Neural progenitor cell (in vitro differentiated cells): Measurements from ENCODE around the gene LAMC1. TPM values are rescaled to one million over a fixed set of nuclear protein-coding genes. Genes with fewer than 3 reads are reported as not detected.

Experiments
- DNase-seq: peaks from one replicate; pipeline ENCODE4 v3.0.0-alpha.2; 2016; ENCODE audit warnings: low spot score
- H2AFZ ChIP-seq: fragments of 200-600 bp; sonication (generic); replicated peaks from 2 replicates; pipeline ENCODE4 v1.6.1; 2016; ENCODE audit warnings: antibody characterized with exemption
- H3F3A ChIP-seq: fragments of 200-600 bp; sonication (generic); 2 replicates; pipeline ENCODE4 v1.6.1; 2016; ENCODE audit warnings: antibody characterized with exemption, low read depth
- H3K27ac ChIP-seq: fragments of 200-600 bp; sonication (generic); 2 replicates; pipeline ENCODE4 v1.5.1; 2016; ENCODE audit warnings: mild to moderate bottlenecking
- H3K27me3 ChIP-seq: fragments of 200-600 bp; sonication (generic); 2 replicates; pipeline ENCODE4 v1.6.1; 2016; ENCODE audit warnings: mild to moderate bottlenecking, moderate library complexity
- H3K36me3 ChIP-seq: fragments of 200-600 bp; sonication (generic); 2 replicates; pipeline ENCODE4 v1.5.1; 2016
- H3K4me1 ChIP-seq: fragments of 200-600 bp; sonication (generic); 2 replicates; pipeline ENCODE4 v1.6.1; 2016; ENCODE audit warnings: mixed run types
- H3K4me2 ChIP-seq: fragments of 200-600 bp; sonication (generic); 2 replicates; pipeline ENCODE4 v1.6.1; 2016
- H3K4me3 ChIP-seq: fragments of 200-600 bp; sonication (generic); 2 replicates; pipeline ENCODE4 v1.5.1; 2016
- H3K79me2 ChIP-seq: fragments of 200-600 bp; sonication (generic); 2 replicates; pipeline ENCODE4 v1.6.1; 2016; ENCODE audit warnings: low read depth
- H3K9ac ChIP-seq: fragments of 200-600 bp; sonication (generic); 2 replicates; pipeline ENCODE4 v1.6.1; 2016
- H3K9me3 ChIP-seq: fragments of 200-600 bp; sonication (generic); 2 replicates; pipeline ENCODE4 v1.5.1; 2016; ENCODE audit warnings: low read depth
- H4K20me1 ChIP-seq: fragments of 200-600 bp; sonication (generic); 2 replicates; pipeline ENCODE4 v1.6.1; 2016; ENCODE audit warnings: low read depth
- H3K27ac Mint-ChIP-seq: 3 replicates; pipeline ENCODE4 v1.8.0; 2021; ENCODE audit warnings: mixed read lengths
- H3K27me3 Mint-ChIP-seq: 2 replicates; pipeline ENCODE4 v1.8.0; 2022; ENCODE audit warnings: low read depth, mild to moderate bottlenecking, inconsistent platforms, moderate library complexity, mixed read lengths; ENCODE audit not compliant: insufficient read depth
- H3K36me3 Mint-ChIP-seq: 3 replicates; pipeline ENCODE4 v1.8.0; 2021; ENCODE audit warnings: mixed read lengths
- H3K4me1 Mint-ChIP-seq: 3 replicates; pipeline ENCODE4 v1.8.0; 2021; ENCODE audit warnings: mixed read lengths
- H3K4me3 Mint-ChIP-seq: 3 replicates; pipeline ENCODE4 v1.8.0; 2021; ENCODE audit warnings: mild to moderate bottlenecking, moderate library complexity, mixed read lengths
- H3K9me3 Mint-ChIP-seq: 3 replicates; pipeline ENCODE4 v1.8.0; 2020; ENCODE audit warnings: mixed read lengths
- CTCF ChIP-seq: fragments of 200-600 bp; sonication (generic); IDR thresholded peaks from 2 replicates; pipeline ENCODE4 v1.5.1; 2017; ENCODE audit warnings: antibody characterized with exemption, mild to moderate bottlenecking
- EZH2 ChIP-seq: fragments of 200-600 bp; sonication (generic); IDR thresholded peaks from 2 replicates; pipeline ENCODE4 v1.6.1; 2017; ENCODE audit warnings: antibody characterized with exemption, mild to moderate bottlenecking, moderate library complexity
- EZH2phosphoT487 ChIP-seq: fragments of 200-600 bp; sonication (generic); IDR thresholded peaks from 2 replicates; pipeline ENCODE4 v1.6.1; 2017; ENCODE audit warnings: antibody characterized with exemption
- total RNA-seq: library from RNA; depleted of rRNA; stranded (reverse); fragments of >200 nt; gene quantifications from 2 replicates; pipeline ENCODE4 v1.2.3, GENCODE V29; 2015; ENCODE audit warnings: low replicate concordance

The LAMC1 gene
- total RNA-seq = 72.8 and 90.2 TPM in 2 replicates

GRCh38 chr1:183023146-183023600 lies at the start of gene LAMC1:
Gene LAMC1, plus strand, starts transcription at chr1:183023420. Its CDS starts 297 bp downstream, at chr1:183023717.
- H4K20me1 ChIP-seq = peaks cover 22% of the 10 kb centered on the region
- Mint-ChIP-seq H3K27ac (peak within 1 kb of the TSS; percentile 93), H3K4me1 (peaks cover 46% of the 10 kb centered on the region), H3K36me3 (no peaks in the 10 kb centered on the region), H3K27me3 (peaks cover 2% of the 10 kb centered on the region), H3K4me3 (peak within 1 kb of the TSS; percentile 94), H3K9me3 (no peaks in the 10 kb centered on the region)
- no peak for TF ChIP-seq EZH2
- TF ChIP-seq EZH2phosphoT487 = no peak
- TF ChIP-seq CTCF = peak; percentile 38
- peak; percentile 97 for DNase-seq
- H3K27me3 ChIP-seq = no peaks in the 10 kb centered on the region
- H3K4me3 ChIP-seq = peak within 1 kb of the TSS; percentile 68
- H3K9ac ChIP-seq = peak within 1 kb of the TSS; percentile 65
- H3K27ac ChIP-seq = peak within 1 kb of the TSS; percentile 90
- peaks cover 43% of the 10 kb centered on the region for H3K4me1 ChIP-seq
- no peaks in the 10 kb centered on the region for H3K9me3 ChIP-seq
- H3K79me2 ChIP-seq = peaks cover 42% of the 10 kb centered on the region
- H3K36me3 ChIP-seq = no peaks in the 10 kb centered on the region
- peak within 1 kb of the TSS; percentile 65 for H2AFZ ChIP-seq
- peak within 1 kb of the TSS; percentile 94 for H3K4me2 ChIP-seq
- peaks cover 46% of the 10 kb centered on the region for H3F3A ChIP-seq

- H3K4me1 Mint-ChIP-seq = peaks cover 25% of the 10 kb centered on the region
- Histone ChIP-seq H3F3A (peaks cover 42% of the 10 kb centered on the region), H3K4me1 (peaks cover 52% of the 10 kb centered on the region), H3K27me3 (no peaks in the 10 kb centered on the region), H3K27ac (peak overlapping the region; percentile 4), H4K20me1 (no peaks in the 10 kb centered on the region), H3K4me3 (no peak overlapping the region), H3K4me2 (peak overlapping the region; percentile 74), H3K36me3 (no peaks in the 10 kb centered on the region), H2AFZ (no peak overlapping the region), H3K9me3 (no peaks in the 10 kb centered on the region), H3K79me2 (no peaks in the 10 kb centered on the region), H3K9ac (no peak overlapping the region)
- no peaks in the 10 kb centered on the region for H3K36me3 Mint-ChIP-seq
- H3K27ac Mint-ChIP-seq = no peak overlapping the region
- no peaks in the 10 kb centered on the region for H3K9me3 Mint-ChIP-seq
- DNase-seq = peak; percentile 48
- TF ChIP-seq EZH2 = no peak
- TF ChIP-seq CTCF = no peak
- TF ChIP-seq EZH2phosphoT487 = no peak
- no peak overlapping the region for H3K4me3 Mint-ChIP-seq
- H3K27me3 Mint-ChIP-seq = peaks cover 2% of the 10 kb centered on the region
These were observed 48.6 kb upstream of the LAMC1 start for GRCh38 chr1:182974506-182975191.

DNA sequence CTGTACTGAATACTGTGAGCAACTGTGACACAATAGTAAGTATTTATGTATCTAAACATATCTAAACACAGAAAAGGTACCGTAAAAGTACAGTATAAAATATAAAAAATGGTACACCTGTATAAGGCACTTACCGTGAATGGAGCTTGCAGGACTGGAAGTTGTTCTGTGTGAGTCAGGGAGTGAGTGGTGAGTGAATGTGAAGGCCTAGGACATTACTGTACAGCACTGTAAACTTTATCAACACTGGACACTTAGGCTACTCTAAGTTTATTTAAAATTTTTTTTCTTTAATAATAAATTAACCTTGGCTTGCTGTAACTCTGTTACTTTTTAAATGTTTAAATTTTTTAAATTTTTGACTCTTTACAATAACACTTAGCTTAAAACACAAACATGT lies 45.7 kb upstream of the LAMC1 start:
- H3K9me3 Mint-ChIP-seq = peaks cover 5% of the 10 kb centered on the region
- TF ChIP-seq EZH2phosphoT487 = no peak
- TF ChIP-seq EZH2 = no peak
- TF ChIP-seq CTCF = no peak

More for the DNA sequence above, 45.7 kb upstream of the LAMC1 start:
- Histone ChIP-seq H4K20me1 (no peaks in the 10 kb centered on the region), H3K79me2 (no peaks in the 10 kb centered on the region), H3K36me3 (no peaks in the 10 kb centered on the region), H3K4me1 (peaks cover 40% of the 10 kb centered on the region), H3K4me3 (no peak overlapping the region), H3K27me3 (no peaks in the 10 kb centered on the region), H3F3A (peaks cover 33% of the 10 kb centered on the region), H3K4me2 (no peak overlapping the region), H2AFZ (no peak overlapping the region), H3K9me3 (no peaks in the 10 kb centered on the region), H3K27ac (no peak overlapping the region), H3K9ac (no peak overlapping the region)
- no peak overlapping the region for H3K4me3 Mint-ChIP-seq
- H3K36me3 Mint-ChIP-seq = no peaks in the 10 kb centered on the region
- peaks cover 2% of the 10 kb centered on the region for H3K27me3 Mint-ChIP-seq
- peaks cover 21% of the 10 kb centered on the region for H3K4me1 Mint-ChIP-seq
- H3K27ac Mint-ChIP-seq = no peak overlapping the region
- DNase-seq = no peak
